ENCODE results near the gene CEMIP2. TPM values are rescaled to one million over a fixed set of nuclear protein-coding genes. Genes with fewer than 3 reads are reported as not detected.

The CEMIP2 gene
- total and polyA plus RNA-seq, 2 of the 13 experiments (the other 11 are each of a cell fraction or from before 2014, with no cell fraction given) = 94.3 to 128 TPM

DNA sequence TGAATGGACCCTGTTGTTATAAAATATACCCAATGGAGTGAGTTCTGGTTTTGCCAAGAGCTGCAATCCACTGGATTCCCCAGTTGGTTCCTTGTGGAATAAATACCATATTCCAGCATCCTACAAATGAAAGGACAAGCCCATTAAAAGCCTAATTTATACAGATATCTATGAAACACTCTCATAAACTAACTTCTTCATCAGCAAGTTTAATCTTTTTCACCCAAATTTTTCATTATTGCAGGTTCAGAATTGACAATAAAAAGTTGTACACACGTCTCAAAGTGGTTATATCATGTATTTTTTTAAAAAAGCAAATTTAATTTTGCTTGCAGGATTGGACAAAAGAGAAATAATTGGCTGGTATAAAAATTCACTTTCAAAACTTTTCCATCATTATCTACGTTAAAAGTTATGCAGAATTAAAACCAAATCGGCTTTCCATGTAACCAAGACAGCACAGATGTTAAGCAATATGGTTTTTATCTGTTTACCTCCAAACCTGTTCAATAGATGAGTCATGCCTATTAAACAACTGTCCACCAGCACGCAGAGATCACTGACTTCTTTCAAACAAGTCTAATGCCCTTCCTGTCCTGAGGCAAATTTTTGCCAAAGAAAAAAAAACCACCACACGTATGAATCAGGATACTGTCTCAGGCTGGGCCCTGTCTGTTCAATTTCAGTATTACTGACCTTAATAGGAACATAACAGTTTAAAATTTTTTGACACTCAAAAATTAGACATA, 42.5 kb downstream of the CEMIP2 start (continued):
- TF ChIP-seq, protein P1, sequence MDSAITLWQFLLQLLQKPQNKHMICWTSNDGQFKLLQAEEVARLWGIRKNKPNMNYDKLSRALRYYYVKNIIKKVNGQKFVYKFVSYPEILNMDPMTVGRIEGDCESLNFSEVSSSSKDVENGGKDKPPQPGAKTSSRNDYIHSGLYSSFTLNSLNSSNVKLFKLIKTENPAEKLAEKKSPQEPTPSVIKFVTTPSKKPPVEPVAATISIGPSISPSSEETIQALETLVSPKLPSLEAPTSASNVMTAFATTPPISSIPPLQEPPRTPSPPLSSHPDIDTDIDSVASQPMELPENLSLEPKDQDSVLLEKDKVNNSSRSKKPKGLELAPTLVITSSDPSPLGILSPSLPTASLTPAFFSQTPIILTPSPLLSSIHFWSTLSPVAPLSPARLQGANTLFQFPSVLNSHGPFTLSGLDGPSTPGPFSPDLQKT (CRISPR knock-in tag; IDR thresholded peaks at IDR 0.05; ENCODE audit: borderline replicate concordance) = no peak
- TF ChIP-seq HOXA7 (CRISPR knock-in tag; IDR thresholded peaks at IDR 0.05) = no peak
- TF ChIP-seq ZNF335 (CRISPR knock-in tag; IDR thresholded peaks at IDR 0.05) = peak; percentile 52; the same call in 1 of the 2 replicates
- TF ChIP-seq NONO (IDR thresholded peaks at IDR 0.05) = no peak
- TF ChIP-seq NONO (CRISPR knock-in tag; conservative IDR thresholded peaks at IDR 0.05) = no peak; the same call in 1 of the 2 replicates
- TF ChIP-seq, protein P2, sequence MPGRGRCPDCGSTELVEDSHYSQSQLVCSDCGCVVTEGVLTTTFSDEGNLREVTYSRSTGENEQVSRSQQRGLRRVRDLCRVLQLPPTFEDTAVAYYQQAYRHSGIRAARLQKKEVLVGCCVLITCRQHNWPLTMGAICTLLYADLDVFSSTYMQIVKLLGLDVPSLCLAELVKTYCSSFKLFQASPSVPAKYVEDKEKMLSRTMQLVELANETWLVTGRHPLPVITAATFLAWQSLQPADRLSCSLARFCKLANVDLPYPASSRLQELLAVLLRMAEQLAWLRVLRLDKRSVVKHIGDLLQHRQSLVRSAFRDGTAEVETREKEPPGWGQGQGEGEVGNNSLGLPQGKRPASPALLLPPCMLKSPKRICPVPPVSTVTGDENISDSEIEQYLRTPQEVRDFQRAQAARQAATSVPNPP (CRISPR knock-in tag; IDR thresholded peaks at IDR 0.05) = no peak
- no peak for TF ChIP-seq ZSCAN22 (CRISPR knock-in tag; IDR thresholded peaks at IDR 0.05)
- TF ChIP-seq ZNF205 (CRISPR knock-in tag; IDR thresholded peaks at IDR 0.05) = 0 out of 2 replicates have a peak, but pooled peaks have one; percentile 58
- no peak for TF ChIP-seq ZNF343 (CRISPR knock-in tag; IDR thresholded peaks at IDR 0.05)
- no peak for TF ChIP-seq ZNF589 (CRISPR knock-in tag; conservative IDR thresholded peaks at IDR 0.05)
- no peak for TF ChIP-seq HNRNPLL (IDR thresholded peaks at IDR 0.05; ENCODE audit: low read depth, low read length, poor library complexity, severe bottlenecking)
- no peak for TF ChIP-seq NRL (CRISPR knock-in tag; IDR thresholded peaks at IDR 0.05; ENCODE audit: borderline replicate concordance)
- TF ChIP-seq SPEN (CRISPR knock-in tag; IDR thresholded peaks at IDR 0.05; ENCODE audit: low read depth) = no peak
- TF ChIP-seq, protein P3, sequence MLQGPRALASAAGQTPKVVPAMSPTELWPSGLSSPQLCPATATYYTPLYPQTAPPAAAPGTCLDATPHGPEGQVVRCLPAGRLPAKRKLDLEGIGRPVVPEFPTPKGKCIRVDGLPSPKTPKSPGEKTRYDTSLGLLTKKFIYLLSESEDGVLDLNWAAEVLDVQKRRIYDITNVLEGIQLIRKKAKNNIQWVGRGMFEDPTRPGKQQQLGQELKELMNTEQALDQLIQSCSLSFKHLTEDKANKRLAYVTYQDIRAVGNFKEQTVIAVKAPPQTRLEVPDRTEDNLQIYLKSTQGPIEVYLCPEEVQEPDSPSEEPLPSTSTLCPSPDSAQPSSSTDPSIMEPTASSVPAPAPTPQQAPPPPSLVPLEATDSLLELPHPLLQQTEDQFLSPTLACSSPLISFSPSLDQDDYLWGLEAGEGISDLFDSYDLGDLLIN (CRISPR knock-in tag; IDR thresholded peaks at IDR 0.05; ENCODE audit: borderline replicate concordance) = no peak
- TF ChIP-seq, protein P4, sequence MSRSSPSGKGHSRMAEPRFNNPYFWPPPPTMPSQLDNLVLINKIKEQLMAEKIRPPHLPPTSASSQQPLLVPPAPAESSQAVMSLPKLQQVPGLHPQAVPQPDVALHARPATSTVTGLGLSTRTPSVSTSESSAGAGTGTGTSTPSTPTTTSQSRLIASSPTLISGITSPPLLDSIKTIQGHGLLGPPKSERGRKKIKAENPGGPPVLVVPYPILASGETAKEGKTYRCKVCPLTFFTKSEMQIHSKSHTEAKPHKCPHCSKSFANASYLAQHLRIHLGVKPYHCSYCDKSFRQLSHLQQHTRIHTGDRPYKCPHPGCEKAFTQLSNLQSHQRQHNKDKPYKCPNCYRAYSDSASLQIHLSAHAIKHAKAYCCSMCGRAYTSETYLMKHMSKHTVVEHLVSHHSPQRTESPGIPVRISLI (CRISPR knock-in tag; IDR thresholded peaks at IDR 0.05; ENCODE audit: borderline replicate concordance) = peak; percentile 97
- TF ChIP-seq, protein P5, sequence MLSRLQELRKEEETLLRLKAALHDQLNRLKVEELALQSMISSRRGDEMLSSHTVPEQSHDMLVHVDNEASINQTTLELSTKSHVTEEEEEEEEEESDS (CRISPR knock-in tag; IDR thresholded peaks at IDR 0.05; ENCODE audit: borderline replicate concordance) = no peak
- TF ChIP-seq ZNF124 (CRISPR knock-in tag; IDR thresholded peaks at IDR 0.05) = no peak
- TF ChIP-seq ZNF775 (CRISPR knock-in tag; IDR thresholded peaks at IDR 0.05; ENCODE audit: borderline replicate concordance) = no peak
- TF ChIP-seq, protein P6, sequence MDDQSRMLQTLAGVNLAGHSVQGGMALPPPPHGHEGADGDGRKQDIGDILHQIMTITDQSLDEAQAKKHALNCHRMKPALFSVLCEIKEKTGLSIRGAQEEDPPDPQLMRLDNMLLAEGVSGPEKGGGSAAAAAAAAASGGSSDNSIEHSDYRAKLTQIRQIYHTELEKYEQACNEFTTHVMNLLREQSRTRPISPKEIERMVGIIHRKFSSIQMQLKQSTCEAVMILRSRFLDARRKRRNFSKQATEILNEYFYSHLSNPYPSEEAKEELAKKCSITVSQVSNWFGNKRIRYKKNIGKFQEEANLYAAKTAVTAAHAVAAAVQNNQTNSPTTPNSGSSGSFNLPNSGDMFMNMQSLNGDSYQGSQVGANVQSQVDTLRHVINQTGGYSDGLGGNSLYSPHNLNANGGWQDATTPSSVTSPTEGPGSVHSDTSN (CRISPR knock-in tag; IDR thresholded peaks at IDR 0.05; ENCODE audit: borderline replicate concordance) = no peak
- peak; percentile 89 for TF ChIP-seq SOX5 (CRISPR knock-in tag; IDR thresholded peaks at IDR 0.05; ENCODE audit: borderline replicate concordance)
- peak; percentile 51; the same call in 1 of the 2 replicates for TF ChIP-seq KMT2A (CRISPR knock-in tag; IDR thresholded peaks at IDR 0.05)
- 0 out of 2 replicates have a peak, but pooled peaks have one; percentile 45 for TF ChIP-seq KMT2B (CRISPR knock-in tag; IDR thresholded peaks at IDR 0.05)
- TF ChIP-seq, protein P7, sequence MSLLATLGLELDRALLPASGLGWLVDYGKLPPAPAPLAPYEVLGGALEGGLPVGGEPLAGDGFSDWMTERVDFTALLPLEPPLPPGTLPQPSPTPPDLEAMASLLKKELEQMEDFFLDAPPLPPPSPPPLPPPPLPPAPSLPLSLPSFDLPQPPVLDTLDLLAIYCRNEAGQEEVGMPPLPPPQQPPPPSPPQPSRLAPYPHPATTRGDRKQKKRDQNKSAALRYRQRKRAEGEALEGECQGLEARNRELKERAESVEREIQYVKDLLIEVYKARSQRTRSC (CRISPR knock-in tag; IDR thresholded peaks at IDR 0.05; ENCODE audit: low read depth) = no peak
